Measurements from ENCODE around the gene FMNL2. TPM values are rescaled to one million over a fixed set of nuclear protein-coding genes. Genes with fewer than 3 reads are reported as not detected.

Gene FMNL2
- total RNA-seq, 1 experiment from 2014 or later = 33.6 TPM

GRCh38 chr2:152395572-152395971 lies 60.6 kb downstream of the FMNL2 start:
- H3K27me3 ChIP-seq (ENCODE audit: insufficient read depth, low read length) = no peaks in the 10 kb centered on the region
- H3K79me2 ChIP-seq (ENCODE audit: insufficient read depth, low read length) = peaks cover 4% of the 10 kb centered on the region; the same call in 1 of the 2 replicates
- H3T11ph ChIP-seq (ENCODE audit: low read length) = no peak overlapping the region
- H2AK5ac ChIP-seq (ENCODE audit: insufficient read length, low read length) = no peak overlapping the region
- Mint-ChIP-seq H3K9me3 (no peaks in the 10 kb centered on the region), H3K4me1 (peaks cover 48 to 72% of the 10 kb centered on the region in 2 experiments), H3K36me3 (ENCODE audit: insufficient read depth in 1 of 3, low read depth in 3 of 3) (no peaks in the 10 kb centered on the region), H3K4me3 (no peak overlapping the region), H3K27ac (no peak overlapping the region), H3K27me3 (ENCODE audit: low read depth) (no peaks in the 10 kb centered on the region)
- H3K18ac ChIP-seq (ENCODE audit: insufficient read length, low read depth, low read length) = no peak overlapping the region
- H3K23me2 ChIP-seq (ENCODE audit: insufficient read length, low read depth, low read length, poor library complexity, severe bottlenecking) = no peaks in the 10 kb centered on the region
- H4K8ac ChIP-seq (replicated peaks; ENCODE audit: insufficient read length, low read depth, low read length) = no peak overlapping the region
- peaks cover 5% of the 10 kb centered on the region; the same call in 1 of the 2 replicates for H3K4me1 ChIP-seq (ENCODE audit: insufficient read depth, low read length)
- no peak for TF ChIP-seq CTCF (conservative IDR thresholded peaks at IDR 0.05)
- no peak for DNase-seq
- no peak overlapping the region for H2BK5ac ChIP-seq (ENCODE audit: insufficient read length, low read length)
- H4K5ac ChIP-seq (ENCODE audit: insufficient read length, low read depth, low read length) = no peak overlapping the region
- H2BK15ac ChIP-seq (ENCODE audit: low read depth, low read length) = no peak overlapping the region
- H3K23ac ChIP-seq (ENCODE audit: insufficient read length, low read depth, low read length) = no peak overlapping the region
- H2BK12ac ChIP-seq (ENCODE audit: insufficient read length, low read depth, low read length) = no peak overlapping the region
- no peak overlapping the region for H2BK120ac ChIP-seq (ENCODE audit: low read depth, low read length, poor library complexity, severe bottlenecking)
- H3K9ac ChIP-seq (ENCODE audit: extremely low read depth, insufficient read length, low read length) = no peak overlapping the region
- peaks cover 13% of the 10 kb centered on the region for H3K79me1 ChIP-seq (ENCODE audit: insufficient read depth, low read depth, low read length, poor library complexity, severe bottlenecking)
- no peak overlapping the region for H2AFZ ChIP-seq (ENCODE audit: low read length)
- H3K9me3 ChIP-seq (ENCODE audit: control insufficient read depth, low read depth, low read length) = no peaks in the 10 kb centered on the region
- H2BK20ac ChIP-seq (ENCODE audit: low read depth, low read length, poor library complexity, severe bottlenecking) = no peak overlapping the region
- no peak overlapping the region for H3K4me2 ChIP-seq (ENCODE audit: insufficient read depth, insufficient read length, low read length)
- no peak overlapping the region for H3K27ac ChIP-seq (ENCODE audit: insufficient read length, low read depth, low read length)
- no peak overlapping the region for H4K91ac ChIP-seq (ENCODE audit: insufficient read length, low read depth, low read length)
- no peak overlapping the region for H3K4ac ChIP-seq (ENCODE audit: low read depth, low read length)
- WGBS (ENCODE audit: extremely low coverage, insufficient read length, low lambda C conversion rate) = no CpG with 5 or more reads among the region's 6 CpGs
- H4K20me1 ChIP-seq (ENCODE audit: control insufficient read depth, insufficient read depth, insufficient read length) = no peaks in the 10 kb centered on the region
- H3K14ac ChIP-seq (ENCODE audit: insufficient read depth, low read length) = no peak overlapping the region
- no peak overlapping the region for H3K56ac ChIP-seq (ENCODE audit: insufficient read length, low read depth, low read length)

All from H9 (cell line).